ENCODE data around the gene ZMYM4.

ZMYM4 gene

GRCh38 chr1:35448344-35448801, 179.9 kb downstream of the ZMYM4 start:
- peaks cover 3% of the 10 kb centered on the region; the same call in 1 of the 2 replicates for H3K36me3 ChIP-seq
- H3K27me3 ChIP-seq = no peaks in the 10 kb centered on the region
- no peak overlapping the region for H3K4me3 ChIP-seq (ENCODE audit: low read depth, low read length)
- H3K4me1 ChIP-seq = no peaks in the 10 kb centered on the region
- TF ChIP-seq CTCF (IDR thresholded peaks at IDR 0.05; ENCODE audit: low read depth, low read length) = no peak
- no peaks in the 10 kb centered on the region for H3K9me3 ChIP-seq
- DNase-seq = no peak

- no peaks in the 10 kb centered on the region for H3K4me1 ChIP-seq
- H3K27me3 ChIP-seq = no peaks in the 10 kb centered on the region
- H3K9me3 ChIP-seq = no peaks in the 10 kb centered on the region
- no peak for DNase-seq
- no peak for TF ChIP-seq CTCF (IDR thresholded peaks at IDR 0.05; ENCODE audit: low read depth, low read length)
- peaks cover 3% of the 10 kb centered on the region; the same call in 1 of the 2 replicates for H3K36me3 ChIP-seq
- no peak overlapping the region for H3K4me3 ChIP-seq (ENCODE audit: low read depth, low read length)
Measured at GRCh38 chr1:35449334-35450008, 181.0 kb downstream of the ZMYM4 start.

GRCh38 chr1:35451125-35451528, 182.6 kb downstream of the ZMYM4 start:
- TF ChIP-seq CTCF (IDR thresholded peaks at IDR 0.05; ENCODE audit: low read depth, low read length) = peak; percentile 76
- Histone ChIP-seq H3K36me3 (peaks cover 3% of the 10 kb centered on the region; the same call in 1 of the 2 replicates), H3K9me3 (no peaks in the 10 kb centered on the region), H3K4me3 (ENCODE audit: low read depth, low read length) (no peak overlapping the region), H3K27me3 (no peaks in the 10 kb centered on the region), H3K4me1 (no peaks in the 10 kb centered on the region)
- peak; percentile 68 for DNase-seq

- Histone ChIP-seq H3K36me3 (peaks cover 3% of the 10 kb centered on the region; the same call in 1 of the 2 replicates), H3K27me3 (no peaks in the 10 kb centered on the region), H3K9me3 (no peaks in the 10 kb centered on the region), H3K4me1 (no peaks in the 10 kb centered on the region), H3K4me3 (ENCODE audit: low read depth, low read length) (no peak overlapping the region)
- no peak for TF ChIP-seq CTCF (IDR thresholded peaks at IDR 0.05; ENCODE audit: low read depth, low read length)
- DNase-seq = no peak
Measured at GRCh38 chr1:35452106-35452774, 183.7 kb downstream of the ZMYM4 start.

- DNase-seq = no peak
- Histone ChIP-seq H3K4me1 (no peaks in the 10 kb centered on the region), H3K4me3 (ENCODE audit: low read depth, low read length) (no peak overlapping the region), H3K27me3 (no peaks in the 10 kb centered on the region), H3K36me3 (peaks cover 3% of the 10 kb centered on the region; the same call in 1 of the 2 replicates), H3K9me3 (no peaks in the 10 kb centered on the region)
- no peak for TF ChIP-seq CTCF (IDR thresholded peaks at IDR 0.05; ENCODE audit: low read depth, low read length)
Measured at GRCh38 chr1:35453031-35453430, 184.5 kb downstream of the ZMYM4 start.

- Histone ChIP-seq H3K27me3 (no peaks in the 10 kb centered on the region), H3K36me3 (peaks cover 3% of the 10 kb centered on the region; the same call in 1 of the 2 replicates), H3K9me3 (no peaks in the 10 kb centered on the region), H3K4me1 (no peaks in the 10 kb centered on the region), H3K4me3 (ENCODE audit: low read depth, low read length) (no peak overlapping the region)
- DNase-seq = no peak
- no peak for TF ChIP-seq CTCF (IDR thresholded peaks at IDR 0.05; ENCODE audit: low read depth, low read length)
Measured at GRCh38 chr1:35454176-35454575, 185.7 kb downstream of the ZMYM4 start.
